NCI-H1105 (cell line): ENCODE measurements around the gene PLA2G3.
"Not testable (repeated sequence)": the region's sequence is repeated elsewhere in the genome, so short reads cannot be mapped to it uniquely, and the experiment has no call there.

Experiments
- DNase-seq: peaks from one replicate; lab custom pipeline; 2025; lab: John Stamatoyannopoulos, UW

PLA2G3 gene

DNA sequence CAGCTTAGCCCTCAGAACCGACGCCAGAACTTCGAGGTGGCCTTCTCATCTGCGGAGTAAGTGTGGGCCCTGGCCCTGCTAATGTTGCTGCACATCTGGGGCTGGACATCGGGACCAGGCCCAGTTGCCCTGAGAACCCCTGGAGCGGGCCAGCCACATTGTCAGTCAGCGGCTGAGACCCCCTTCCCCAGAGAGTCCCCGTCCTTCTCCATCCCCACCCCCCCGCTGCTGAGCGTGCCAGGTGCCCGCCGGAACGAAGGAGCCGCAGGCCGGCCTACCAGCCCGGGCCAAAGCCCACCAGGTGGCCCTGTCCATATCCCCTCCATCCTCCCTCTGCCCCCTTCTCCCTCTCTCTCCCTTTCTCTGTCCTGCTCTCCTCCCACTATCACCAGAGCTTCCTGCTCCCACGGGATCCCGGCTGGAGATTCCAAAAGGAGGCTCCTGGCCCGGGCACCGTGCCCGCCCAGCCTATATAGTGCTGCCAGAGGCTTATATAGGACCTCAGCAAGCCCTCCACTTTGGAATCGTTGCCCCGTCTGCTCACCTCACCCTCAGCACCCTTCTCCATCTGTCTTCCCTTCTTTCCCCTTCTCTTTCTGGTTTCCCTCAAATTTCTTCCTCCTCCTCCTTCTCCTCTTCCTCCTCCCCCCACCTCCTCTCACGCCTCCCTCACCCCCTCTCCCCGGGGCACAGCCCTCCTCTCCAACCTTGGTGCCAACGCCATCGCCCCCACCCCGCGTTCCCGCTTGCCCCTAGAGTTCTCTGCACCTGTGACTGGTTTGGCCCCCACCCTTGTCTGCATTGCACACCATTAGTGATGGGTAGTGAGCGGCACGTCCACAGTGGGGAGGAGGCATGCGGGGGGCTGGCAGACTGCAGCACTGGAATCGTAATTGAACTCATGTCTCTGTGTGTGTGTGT, 40.2 kb downstream of the PLA2G3 start:
- no peak for DNase-seq

DNA sequence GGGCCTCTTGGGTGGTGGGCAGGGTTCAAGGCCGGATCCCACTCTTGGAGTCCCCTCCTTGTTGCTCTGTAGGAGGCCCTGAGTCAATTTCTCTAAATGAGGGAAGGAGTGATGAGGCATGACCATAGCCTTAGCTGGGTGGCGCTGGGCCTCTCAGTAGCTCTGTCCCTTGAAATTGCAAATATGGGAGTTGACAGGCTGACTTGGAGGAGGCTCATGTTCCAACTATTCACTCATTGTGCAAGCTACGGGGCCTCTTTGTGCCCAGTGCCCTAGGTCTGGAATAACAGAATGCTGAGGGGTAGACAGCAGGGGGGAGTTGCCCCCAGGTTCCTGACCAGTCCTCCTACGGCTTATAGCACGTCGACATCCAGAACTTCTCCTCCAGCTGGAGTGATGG, 40.9 kb downstream of the PLA2G3 start:
- no peak for DNase-seq

DNA sequence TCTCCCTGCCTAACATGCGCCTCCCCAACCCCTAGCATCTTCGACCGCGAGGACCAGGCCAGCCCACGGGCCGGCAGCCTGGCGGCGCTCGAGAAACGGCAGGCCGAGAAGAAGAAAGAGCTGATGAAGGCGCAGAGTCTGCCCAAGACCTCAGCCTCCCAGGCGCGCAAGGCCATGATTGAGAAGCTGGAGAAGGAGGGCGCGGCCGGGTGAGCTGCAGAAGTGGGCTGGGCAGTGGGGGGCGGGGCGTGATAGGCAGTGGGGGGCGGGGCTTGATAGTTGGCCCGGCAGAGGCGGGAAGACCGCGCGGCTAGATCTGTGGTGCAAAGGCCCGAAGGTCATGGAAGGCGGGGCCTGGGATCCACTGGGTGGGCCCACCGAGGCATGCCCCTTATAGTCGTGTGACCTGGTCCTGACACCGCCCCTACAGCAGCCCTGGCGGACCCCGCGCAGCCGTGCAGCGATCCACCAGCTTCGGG, 41.6 kb downstream of the PLA2G3 start:
- no peak for DNase-seq

DNA sequence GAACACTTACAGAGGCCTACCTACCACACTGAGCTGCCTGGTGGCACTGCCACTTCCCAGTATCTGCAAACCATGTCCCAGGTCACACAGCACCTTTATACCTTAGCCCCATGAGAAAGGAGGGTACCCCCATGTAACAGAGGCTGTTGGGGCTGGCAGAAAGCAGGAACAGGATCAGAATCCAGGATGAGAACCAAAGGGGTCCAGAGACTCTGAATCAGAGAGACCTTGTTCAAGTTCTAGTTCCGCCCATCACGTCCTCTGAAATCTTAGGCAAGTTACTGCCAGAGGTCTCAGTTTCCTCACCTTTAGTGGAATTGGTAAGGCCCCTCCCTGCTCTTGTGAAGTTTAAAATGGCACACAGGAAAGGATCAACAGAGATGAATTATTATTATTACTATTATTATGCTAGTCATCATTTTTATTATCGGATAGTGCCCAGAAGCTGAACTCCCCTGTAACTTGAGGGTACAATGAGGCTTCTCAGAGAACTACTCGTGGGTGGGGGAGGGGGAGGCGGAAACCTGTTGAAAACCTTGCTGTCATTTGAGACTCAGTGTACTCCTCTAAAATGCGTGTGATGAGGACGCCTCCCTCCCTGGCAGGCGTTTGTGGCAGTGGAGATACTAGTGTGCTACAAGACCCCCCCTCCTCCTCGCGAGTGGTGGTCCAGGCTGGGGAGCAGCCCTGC, 42.2 kb downstream of the PLA2G3 start:
- DNase-seq = no peak

DNA sequence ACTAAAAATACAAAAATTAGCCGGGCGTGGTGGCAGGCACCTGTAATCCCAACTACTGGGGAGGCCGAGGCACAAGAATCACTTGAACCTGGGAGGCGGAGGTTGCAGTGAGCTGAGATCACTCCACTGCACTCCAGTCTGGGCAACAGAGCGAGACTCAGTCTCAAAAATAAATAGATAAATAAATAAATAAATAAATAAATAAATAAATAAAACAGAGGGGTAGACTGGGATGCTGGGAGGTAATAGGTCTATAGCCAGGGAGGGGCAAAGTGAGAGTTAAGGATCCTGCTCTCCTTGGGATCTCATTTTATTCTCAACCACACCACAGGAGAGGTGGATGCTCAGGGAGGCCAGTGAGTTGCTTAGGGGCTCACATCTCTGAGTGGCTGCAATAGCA, 42.8 kb downstream of the PLA2G3 start:
- not testable (repeated sequence) for DNase-seq

DNA sequence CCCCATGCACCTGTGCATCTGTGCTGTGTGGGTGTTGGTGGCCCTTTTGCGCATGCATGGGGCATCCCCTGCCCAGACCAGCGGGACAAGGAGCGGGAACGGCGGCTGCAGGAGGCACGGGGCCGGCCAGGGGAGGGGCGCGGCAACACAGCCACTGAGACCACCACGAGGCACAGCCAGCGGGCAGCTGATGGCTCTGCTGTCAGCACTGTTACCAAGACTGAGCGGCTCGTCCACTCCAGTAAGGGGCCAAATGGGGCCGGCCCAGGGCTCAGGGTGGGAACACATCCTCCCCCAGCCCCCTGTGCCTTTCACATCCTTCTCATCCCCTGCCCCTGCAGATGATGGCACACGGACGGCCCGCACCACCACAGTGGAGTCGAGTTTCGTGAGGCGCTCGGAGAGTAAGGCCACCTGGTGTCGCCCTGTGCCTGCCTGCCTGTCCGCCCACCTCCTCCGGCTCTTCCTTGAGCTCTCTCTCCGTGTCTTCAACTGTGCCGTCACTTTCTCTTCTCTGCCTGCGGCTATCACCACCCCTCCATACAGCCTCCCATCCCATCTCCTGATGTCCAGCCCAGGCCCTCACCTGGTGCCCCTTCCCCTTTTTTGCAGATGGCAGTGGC, 43.5 kb downstream of the PLA2G3 start:
- DNase-seq = no peak

DNA sequence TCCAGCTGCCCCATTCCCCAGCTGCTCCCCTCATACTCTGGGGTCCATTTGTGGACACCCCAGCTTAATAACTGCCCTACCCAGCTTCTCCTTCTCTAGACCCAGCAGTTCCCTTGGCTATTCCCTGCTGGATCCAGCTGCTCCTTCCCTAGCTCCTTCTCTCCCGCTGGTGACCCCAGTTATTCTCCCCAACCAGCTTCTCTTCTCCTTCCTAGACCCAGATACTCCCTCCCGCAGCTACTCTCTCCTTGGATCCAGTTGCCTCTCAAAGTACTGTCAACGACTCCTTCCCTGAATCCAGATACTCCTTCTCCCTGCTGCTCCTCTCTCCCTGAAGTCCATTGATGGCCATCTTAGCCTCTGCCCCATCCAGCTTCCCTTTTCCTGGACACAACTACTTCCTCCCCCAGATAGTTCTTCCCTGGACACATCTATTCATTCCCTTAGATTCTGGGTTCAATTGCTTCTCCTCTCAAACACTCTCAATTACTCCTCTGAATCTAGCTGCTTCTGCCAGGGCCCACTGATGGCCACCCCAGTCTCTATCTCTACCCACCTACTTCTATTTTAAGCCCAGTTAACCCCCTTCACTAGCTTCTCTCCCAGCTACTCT, 44.6 kb downstream of the PLA2G3 start:
- DNase-seq = no peak

DNA sequence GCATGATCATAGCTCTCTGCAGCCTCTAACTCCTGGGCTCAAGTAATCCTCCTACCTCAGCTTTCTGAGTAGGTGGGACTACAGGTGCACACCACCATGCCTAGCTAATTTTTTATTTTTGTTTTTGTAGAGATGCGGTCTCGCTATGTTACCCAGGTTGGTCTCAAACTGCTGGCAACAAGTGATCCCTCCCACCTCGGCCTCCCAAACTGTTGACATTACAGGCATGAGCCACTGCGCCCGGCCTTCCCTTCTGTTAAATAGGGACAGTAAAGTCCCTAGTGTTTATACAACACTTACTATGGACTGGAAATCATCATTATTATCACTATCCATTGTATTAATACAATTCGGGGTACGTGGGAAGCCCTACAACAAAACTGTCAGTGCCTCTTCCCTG, 45.6 kb downstream of the PLA2G3 start:
- DNase-seq = no peak

DNA sequence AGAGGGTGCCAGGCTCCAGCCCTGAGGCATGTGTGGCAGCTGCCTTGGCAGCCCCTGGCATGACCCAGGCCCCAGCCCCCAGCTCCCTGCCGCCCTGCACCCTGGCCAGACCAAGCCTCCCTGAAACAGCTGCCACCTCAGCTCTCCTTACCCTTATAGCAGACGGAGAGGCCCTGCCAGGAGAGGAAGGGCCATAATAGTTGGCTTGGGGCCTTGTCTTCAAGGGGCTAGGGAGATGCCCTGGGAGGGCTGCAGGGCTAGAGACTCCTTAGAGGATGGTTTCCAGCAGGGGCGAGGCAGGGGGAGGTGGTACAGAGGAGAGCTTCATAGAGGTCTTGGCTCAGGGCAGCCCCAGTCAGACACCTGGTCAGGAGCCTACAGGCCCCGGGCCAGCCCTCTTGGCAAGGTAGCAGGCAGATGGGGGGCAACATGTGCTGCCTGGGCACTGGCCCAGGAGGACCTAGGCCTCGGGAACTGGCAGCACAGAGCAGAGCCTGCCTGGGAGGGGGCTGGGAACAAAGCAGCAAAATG, 46.2 kb downstream of the PLA2G3 start:
- no peak for DNase-seq

DNA sequence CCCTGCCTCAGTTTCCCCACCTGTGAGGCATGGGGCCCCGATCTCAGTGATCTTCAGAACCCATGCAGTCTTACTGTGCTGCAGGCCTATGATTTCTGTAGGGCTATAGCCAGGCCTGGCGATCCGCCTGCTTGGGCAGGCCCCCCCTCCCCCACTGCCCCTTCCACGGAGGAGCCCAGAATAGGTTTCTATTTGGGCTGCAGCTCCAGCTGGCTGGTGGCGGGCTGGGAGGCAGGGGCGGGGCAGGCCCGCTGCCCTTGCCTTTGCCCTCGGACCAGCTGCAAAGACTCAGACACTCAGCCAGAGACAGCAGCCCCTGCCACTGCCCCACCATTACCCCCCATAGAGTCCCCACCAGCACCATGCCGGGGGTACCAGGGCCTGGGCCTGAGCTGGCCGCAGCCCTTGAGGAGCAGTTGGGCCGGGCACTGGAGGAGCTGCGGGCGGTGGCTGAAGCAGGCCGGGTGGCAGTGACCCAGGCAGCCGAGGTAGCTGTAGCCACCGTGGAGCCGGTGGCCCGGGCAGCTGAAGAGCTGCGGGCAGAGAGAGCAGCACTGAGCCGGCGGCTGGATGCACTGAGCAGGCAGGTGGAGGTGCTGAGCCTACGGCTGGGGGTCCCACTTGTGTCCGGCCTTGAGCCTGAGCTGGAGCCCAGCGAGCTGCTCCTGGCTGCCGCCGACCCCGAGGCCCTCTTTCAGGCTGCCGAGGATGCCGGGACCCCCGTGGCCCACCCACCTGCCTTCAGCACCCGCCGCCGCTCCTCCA, 47.0 kb downstream of the PLA2G3 start:
- no peak for DNase-seq

DNA sequence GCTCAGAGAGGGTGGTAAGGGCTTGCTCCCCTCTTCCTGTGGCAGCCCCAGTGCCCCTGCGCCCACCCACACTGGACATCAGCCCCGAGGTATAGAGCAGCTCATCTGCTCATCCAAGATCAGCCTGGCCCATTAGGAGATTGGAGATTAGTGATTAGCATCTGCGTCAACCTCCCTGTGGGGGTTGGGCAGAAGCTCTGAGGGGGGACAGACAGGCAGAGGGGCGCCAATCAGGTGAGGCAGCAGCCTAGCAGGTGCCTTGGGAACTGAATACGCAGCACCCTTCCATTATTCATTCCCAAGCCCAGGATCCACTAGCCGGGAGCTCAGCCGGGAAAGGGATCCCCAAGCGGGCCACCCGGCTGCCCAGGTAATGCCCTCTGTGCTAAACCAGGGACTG, 48.1 kb downstream of the PLA2G3 start:
- DNase-seq = no peak

DNA sequence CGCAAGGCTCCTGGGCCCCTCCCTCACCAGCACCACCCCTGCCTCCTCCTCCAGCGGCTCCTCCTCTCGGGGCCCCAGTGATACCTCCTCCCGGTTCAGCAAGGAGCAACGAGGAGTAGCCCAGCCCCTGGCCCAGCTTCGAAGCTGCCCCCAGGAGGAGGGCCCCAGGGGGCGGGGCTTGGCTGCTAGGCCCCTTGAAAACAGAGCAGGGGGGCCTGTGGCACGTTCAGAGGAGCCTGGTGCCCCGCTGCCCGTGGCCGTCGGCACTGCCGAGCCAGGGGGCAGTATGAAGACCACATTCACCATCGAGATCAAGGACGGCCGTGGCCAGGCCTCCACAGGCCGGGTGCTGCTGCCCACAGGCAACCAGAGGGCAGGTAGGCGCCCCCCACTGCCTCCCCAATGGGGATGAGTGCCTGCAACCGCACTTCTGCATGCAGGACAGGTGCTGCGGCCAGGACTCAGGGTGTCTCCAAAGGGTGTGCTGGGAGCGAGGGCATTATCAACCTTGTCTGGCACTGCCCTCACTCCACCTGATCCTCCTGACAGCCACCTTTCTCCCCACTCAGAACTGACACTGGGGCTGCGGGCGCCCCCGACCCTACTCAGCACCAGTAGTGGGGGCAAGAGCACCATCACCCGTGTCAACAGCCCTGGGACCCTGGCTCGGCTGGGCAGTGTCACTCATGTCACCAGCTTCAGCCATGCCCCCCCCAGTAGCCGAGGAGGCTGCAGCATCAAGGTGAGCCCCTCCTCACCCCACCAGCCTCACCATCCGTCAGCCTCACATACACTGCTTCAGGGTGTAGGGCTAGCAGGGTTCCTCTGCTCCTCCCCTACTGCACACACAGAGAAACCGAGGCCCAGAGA, 49.0 kb downstream of the PLA2G3 start:
- DNase-seq = no peak

DNA sequence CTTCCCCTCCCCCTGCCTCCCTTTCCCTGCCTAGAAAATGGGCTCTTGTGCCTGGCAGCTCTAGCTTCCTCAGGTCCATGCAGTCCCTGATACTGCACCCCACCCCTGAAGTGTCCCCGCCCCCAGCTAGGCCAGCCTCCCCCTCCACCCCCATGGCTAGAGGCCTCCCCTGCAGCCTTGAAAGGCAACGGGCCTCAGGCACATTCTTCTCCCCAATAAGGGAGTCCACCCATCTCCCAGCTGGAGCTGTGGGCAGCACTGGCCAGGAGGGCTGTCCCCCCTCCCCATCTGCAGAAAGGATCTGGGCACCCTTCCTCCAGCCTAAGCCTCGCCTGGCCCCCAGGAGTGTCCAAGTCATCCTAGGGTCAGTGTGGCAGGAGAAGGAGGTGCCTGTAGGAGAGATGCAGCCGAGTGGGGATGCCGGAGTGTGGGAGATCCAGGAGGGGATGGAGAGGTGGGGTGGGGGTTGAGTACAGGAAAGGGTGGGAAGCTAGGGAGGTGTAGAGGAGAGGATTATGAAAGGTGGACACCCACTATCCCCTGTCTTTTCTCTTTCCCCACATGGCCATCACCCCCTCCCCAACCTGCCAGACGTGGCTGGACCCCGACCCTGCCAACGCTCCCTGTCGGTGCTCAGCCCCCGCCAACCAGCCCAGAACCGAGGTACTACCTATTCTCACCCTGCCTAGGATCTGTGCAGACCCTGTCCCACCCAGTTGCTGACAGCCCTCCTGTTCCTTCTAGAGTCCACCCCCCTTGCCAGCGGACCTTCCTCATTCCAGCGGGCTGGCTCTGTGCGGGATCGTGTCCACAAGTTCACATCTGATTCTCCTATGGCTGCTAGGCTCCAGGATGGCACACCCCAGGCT, 49.9 kb downstream of the PLA2G3 start:
- no peak for DNase-seq

DNA sequence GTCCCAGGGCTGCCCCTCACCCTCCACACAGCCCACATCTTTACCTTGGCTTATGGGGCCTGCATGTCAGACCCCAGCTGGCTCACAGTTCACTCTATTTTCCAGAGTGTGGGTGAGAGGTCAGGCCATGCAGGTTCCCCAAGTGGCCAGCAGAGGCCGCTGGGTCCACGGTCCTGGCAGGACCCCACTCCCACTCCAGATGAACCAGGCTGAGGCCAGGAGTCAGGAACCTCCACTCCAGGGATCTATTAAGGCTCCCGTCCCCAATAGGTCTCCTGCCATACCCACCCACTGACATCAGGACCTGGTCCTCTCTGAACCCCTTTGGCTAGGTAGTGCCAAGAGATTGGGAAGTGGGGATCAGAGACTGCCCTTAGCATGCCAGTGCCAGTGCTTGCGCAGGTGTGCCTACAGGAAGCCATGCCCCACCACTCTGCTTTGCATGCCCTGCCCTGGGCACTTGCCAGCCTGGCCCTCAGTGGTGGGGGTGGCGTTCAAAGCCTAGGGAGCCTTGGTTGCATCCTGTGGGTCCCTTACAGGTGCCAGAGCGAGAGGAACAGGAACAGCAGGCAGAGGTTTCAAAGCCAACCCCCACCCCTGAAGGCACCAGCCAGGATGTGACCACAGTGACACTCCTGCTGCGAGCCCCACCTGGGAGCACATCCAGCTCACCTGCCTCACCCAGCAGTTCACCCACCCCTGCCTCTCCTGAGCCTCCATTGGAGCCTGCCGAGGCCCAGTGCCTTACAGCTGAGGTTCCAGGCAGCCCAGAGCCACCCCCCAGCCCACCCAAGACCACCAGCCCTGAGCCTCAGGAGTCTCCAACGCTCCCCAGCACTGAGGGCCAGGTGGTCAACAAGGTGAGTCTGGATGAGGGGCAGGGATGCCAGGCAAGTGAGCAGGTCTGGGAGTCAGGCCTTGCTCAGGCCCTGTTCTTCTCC, 50.9 kb downstream of the PLA2G3 start:
- DNase-seq = peak; percentile 31

DNA sequence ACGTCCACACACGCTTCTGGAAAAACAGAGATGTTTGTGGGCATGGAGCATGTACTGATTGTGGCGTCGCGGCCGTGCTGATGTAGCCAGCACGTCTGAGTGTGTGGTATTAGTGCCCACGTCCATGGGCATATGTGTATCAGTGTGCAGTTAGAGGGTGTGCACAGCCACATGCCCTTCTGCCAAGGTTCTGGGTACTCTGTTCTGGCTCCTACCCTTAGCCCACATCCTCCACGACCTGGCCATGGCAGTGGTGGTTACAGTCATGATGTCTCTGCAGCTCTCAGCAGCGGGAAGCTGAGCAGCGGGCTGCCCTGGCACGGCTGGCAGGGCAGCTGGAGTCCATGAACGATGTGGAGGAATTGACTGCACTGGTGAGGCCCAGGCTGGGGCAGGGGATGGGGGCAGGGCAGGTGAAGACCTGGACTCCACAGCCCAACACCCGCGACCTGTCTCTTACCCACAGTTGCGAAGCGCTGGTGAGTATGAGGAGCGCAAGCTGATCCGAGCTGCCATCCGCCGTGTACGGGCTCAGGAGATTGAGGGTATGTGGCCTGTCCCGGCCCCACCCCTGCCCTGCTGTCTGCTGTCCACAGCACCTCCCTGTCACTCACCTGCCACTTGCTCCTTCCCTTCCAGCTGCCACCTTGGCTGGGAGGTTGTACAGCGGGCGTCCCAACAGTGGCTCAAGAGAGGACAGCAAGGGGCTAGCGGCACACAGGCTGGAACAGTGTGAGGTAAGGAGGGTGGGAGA, 51.9 kb downstream of the PLA2G3 start:
- no peak for DNase-seq

DNA sequence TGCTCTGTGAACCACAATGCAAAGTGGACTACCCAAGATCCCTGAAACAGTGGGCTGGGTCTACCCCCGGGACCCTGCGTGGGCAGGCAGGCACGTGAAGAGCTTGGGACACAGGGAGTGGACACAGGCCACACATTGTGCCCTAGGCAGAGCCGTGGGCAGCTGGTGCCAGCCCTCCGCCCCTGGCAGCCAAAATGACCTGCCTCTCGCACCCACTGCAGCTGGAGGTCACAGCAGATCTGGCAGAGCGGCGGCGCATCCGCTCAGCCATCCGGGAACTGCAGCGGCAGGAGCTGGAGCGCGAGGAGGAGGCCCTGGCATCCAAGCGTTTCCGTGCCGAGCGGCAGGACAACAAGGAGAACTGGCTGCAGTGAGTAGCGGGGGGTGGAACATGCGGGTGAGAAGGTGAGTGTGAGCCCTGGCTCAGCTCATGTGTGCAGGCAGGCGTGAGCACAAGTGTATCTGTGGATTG, 52.5 kb downstream of the PLA2G3 start:
- DNase-seq = no peak

DNA sequence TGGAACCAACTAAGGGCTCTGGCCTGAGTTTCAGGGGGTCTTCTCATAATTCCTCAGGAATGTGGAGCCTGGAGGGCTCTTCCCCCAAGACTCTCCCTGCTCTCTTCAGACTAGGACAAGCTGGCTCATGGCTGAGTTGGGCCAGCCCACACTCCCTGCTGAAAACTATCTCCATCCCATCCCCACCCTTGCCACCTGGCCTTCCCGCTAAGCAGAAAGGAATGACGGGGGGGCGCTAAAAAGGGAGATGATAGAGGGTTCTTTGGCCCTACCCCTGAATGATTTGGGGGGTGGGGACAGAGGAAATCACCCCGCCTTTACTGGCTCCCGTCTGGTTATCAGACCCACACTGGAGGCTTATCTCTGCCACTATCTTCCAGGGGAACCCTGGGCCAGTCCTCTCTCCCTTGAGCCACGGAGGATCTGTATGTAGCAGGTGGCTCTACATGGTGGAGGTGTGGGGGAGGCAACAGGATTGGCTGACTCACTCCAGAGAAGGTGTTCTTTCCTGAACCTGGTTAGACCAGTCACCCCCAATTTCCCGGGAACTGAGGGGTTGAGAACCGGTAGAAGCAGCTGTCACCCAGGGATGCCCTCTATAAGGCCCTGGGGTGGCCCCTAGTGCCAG, 53.5 kb downstream of the PLA2G3 start:
- DNase-seq = no peak
